HUES48 (cell line): Measurements from ENCODE around the gene HOXC6.

ENCODE experiments used
- H3K27ac ChIP-seq: one replicate; pipeline ENCODE4 v1.7.0; 2013; ENCODE audit warnings: low read depth, low read length, inconsistent platforms
- H3K27me3 ChIP-seq: 2 replicates; pipeline ENCODE4 v1.6.1; 2013; ENCODE audit warnings: mild to moderate bottlenecking, low read length; ENCODE audit not compliant: control insufficient read depth, insufficient read depth
- H3K36me3 ChIP-seq: 2 replicates; pipeline ENCODE4 v1.6.1; 2013; ENCODE audit warnings: low read length; ENCODE audit not compliant: control insufficient read depth, insufficient read depth
- H3K4me1 ChIP-seq: 2 replicates; pipeline ENCODE4 v1.6.1; 2013; ENCODE audit warnings: mild to moderate bottlenecking, low read length; ENCODE audit not compliant: control insufficient read depth, insufficient read depth
- H3K4me3 ChIP-seq: 2 replicates; pipeline ENCODE4 v1.5.1; 2013; ENCODE audit warnings: mild to moderate bottlenecking, low read depth, low read length
- H3K9ac ChIP-seq: 2 replicates; pipeline ENCODE4 v1.6.1; 2013; ENCODE audit warnings: mild to moderate bottlenecking, low read depth, low read length, moderate library complexity
- H3K9me3 ChIP-seq: 2 replicates; pipeline ENCODE4 v1.6.1; 2013; ENCODE audit warnings: low read length; ENCODE audit not compliant: control insufficient read depth, insufficient read depth

Gene HOXC6

DNA sequence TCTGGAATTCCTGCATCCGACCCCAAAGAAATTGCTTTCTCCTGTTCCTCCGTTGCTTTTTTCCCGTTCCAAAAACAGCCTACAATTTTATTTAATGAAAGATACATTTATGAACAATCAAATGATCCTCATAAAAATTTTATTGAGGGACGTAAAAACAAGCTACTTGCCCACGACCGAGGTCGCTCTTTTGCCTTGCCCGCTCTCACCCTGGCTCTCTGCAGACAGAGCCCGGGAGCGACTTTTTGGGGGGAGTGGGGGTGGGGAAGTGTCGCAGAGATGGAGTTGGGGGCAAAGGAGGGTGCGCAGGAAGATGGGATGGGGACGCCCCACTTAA is 29.4 kb upstream of the HOXC6 start:
- Histone ChIP-seq H3K4me1 (peaks cover 10% of the 10 kb centered on the region; the same call in 1 of the 2 replicates), H3K27me3 (peaks cover 100% of the 10 kb centered on the region), H3K9me3 (no peaks in the 10 kb centered on the region), H3K36me3 (no peaks in the 10 kb centered on the region), H3K4me3 (no peak overlapping the region), H3K9ac (no peak overlapping the region), H3K27ac (no peak overlapping the region)

DNA sequence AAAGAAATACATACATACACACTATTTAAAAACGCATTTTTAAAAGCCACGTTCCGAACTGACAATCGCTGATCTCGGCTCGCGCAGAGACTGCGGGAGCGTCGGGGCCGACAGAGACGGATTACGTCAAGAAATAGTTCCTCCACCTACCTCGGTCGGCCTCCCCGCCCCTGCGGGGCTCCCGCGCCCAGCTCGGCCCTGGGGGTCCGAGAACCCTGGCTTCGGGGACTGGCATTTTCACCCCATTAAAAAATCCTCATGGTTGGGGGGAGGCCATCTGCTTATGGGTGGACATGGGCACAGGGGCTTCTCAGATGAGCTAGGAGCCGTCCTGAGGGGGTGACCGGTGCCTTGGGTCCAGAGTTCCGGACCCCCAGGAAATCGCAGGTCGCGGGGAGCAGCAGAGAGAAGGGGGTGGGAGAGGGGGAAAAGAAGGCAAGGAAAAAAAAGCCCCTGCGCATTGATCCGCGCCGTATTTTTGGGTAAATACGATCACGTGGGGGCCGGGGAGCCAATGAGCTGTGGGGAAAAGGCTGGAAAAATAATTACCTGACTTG is 28.6 kb upstream of the HOXC6 start:
- no peak overlapping the region for H3K9ac ChIP-seq

DNA sequence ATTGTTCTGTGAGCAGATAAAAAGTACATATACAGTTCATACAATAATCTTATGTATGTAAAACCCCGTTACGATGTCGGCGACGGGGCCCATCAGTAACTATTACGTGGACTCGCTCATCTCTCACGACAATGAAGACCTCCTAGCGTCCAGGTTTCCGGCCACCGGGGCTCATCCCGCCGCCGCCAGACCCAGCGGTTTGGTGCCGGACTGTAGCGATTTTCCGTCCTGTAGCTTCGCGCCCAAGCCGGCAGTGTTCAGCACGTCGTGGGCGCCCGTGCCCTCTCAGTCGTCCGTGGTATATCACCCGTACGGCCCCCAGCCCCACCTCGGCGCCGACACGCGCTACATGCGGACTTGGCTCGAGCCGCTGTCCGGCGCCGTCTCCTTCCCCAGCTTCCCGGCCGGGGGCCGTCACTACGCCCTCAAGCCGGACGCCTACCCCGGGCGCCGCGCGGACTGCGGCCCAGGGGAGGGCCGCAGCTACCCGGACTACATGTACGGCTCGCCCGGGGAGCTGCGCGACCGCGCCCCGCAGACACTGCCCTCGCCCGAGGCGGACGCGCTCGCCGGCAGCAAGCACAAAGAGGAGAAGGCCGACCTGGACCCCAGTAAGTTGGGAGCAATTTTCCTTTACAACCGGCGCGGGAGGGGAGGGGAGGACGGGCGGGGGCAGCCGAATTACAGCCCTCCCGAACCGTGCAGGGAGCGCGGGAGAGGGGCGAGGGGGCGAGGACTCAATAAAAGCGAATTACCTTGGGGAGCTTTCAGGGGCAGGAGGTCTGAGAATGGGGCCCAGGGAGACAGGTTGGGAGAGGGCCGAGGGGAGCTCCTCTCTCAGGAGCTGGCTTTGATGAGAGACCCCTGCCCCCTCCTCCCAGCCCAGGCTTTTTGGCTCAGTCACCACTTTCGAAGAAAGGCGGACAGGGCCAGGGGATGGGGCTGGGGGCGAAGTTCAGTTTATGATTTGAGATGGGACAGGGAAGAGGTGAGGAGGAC is 27.8 kb upstream of the HOXC6 start, which contains the start of gene HOXC9:
HOXC9 (plus strand) TSS at position 46 of the 999 bp plus-strand sequence; CDS start at position 74, 28 bp downstream.
- Histone ChIP-seq H3K9ac (no peak within 1 kb of the TSS), H3K9me3 (no peaks in the 10 kb centered on the region), H3K4me3 (peak within 1 kb of the TSS; percentile 46), H3K4me1 (peaks cover 7% of the 10 kb centered on the region; the same call in 1 of the 2 replicates), H3K27ac (no peak within 1 kb of the TSS), H3K36me3 (no peaks in the 10 kb centered on the region), H3K27me3 (peaks cover 100% of the 10 kb centered on the region)

More for the DNA sequence above, 28.6 kb upstream of the HOXC6 start:
- Histone ChIP-seq H3K36me3 (no peaks in the 10 kb centered on the region), H3K9me3 (no peaks in the 10 kb centered on the region), H3K27ac (no peak overlapping the region), H3K27me3 (peaks cover 100% of the 10 kb centered on the region), H3K4me1 (peaks cover 10% of the 10 kb centered on the region; the same call in 1 of the 2 replicates), H3K4me3 (peak overlapping the region; percentile 46)

DNA sequence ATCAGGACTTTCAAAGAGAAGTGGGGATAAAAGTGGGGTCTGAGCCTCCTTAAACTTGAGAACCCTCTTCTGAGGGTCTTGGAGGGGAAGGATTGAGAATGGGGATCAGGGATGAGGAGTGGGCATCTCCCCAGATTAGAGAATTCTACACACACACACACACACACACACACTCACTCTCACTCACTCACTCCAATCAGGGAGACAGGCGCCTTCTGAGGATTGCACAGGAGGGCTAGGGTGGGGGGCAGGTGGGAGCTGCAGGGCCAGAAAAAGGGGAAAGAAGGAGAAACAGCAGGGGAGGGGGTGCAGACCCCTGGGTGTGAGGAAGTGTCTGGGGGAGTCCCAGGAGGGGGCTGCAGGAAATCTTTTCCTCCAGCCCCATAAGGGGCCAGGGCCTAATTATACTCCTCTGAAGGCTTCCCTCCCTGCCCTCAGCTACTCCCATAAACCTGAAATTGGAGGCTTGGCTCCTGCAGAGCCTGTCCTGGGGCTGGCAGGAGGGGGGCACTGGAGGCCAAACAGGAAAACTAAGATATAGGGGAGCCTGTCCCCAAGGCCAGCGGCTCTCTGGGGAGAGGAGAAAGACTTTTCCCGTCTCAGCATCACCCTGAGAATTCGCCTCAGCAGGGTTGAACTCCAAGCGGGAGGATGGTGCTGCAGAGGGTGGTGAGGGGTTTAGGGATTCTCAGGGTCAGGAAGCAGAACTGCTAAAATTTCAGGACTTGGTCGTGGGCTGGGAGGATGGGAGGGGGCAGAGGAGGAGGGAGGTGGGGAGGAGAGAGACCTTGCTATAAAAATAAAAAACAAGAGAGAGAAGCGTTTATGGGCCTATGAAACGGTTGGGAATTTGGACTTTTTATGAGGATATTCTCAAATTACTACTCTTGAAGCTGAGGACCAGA is 26.7 kb upstream of the HOXC6 start:
- peaks cover 100% of the 10 kb centered on the region for H3K27me3 ChIP-seq
- H3K4me3 ChIP-seq: no peak overlapping the region
- no peaks in the 10 kb centered on the region for H3K9me3 ChIP-seq
- H3K27ac ChIP-seq: no peak overlapping the region
- H3K4me1 ChIP-seq: peaks cover 7% of the 10 kb centered on the region; the same call in 1 of the 2 replicates
- H3K36me3 ChIP-seq: no peaks in the 10 kb centered on the region
- H3K9ac ChIP-seq: no peak overlapping the region

DNA sequence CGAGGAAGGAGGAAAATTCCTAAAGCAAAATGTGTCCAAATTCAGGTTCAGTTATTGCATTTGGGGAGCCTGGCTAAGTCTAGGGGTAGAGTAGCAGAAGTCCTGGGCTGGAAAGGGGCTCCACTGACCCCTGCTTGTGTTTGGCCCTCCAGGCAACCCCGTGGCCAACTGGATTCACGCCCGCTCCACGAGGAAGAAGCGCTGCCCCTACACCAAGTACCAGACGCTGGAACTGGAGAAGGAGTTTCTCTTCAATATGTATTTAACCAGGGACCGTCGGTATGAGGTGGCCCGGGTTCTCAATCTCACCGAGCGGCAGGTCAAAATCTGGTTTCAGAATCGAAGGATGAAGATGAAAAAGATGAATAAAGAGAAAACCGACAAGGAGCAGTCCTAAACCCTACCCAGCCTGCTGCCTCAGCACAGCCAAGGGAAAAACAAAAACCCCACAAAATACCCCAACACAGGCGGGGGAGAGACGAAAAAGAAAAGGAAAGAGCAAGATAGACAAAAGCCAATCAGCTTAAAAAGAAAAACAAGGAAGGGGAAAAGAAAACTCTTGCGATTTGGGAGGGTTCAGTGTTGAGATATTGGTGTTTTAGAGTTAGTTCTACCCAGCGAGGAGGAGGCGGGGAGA is 25.8 kb upstream of the HOXC6 start:
- H3K9ac ChIP-seq: no peak overlapping the region
- peaks cover 100% of the 10 kb centered on the region for H3K27me3 ChIP-seq
- no peak overlapping the region for H3K4me3 ChIP-seq

DNA sequence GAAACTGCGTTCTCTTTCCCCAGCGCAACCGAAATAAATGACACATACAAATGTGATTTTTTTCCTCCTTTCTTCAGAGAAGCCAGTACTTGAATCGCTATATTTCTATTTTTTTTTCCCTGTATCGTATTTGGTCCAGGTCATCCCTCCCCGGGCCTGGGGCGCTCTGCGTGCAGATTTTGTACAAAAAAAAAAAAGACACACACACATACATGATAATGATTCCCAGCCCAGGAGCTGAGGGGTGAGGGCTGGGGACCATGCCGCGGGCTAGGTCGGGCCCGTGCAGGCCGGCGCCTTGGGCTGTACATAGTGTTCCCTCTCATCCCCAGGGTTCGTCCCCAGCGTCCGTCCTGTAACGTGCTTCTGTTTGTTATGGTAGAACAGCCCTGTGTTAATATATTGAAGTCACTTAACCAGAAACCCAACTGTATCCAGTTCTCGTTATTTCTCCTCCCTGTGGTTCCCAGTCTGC is 25.3 kb upstream of the HOXC6 start:
- H3K9ac ChIP-seq: no peak overlapping the region
- H3K4me1 ChIP-seq: peaks cover 7% of the 10 kb centered on the region; the same call in 1 of the 2 replicates
- H3K27me3 ChIP-seq: peaks cover 100% of the 10 kb centered on the region
- no peak overlapping the region for H3K4me3 ChIP-seq
- H3K9me3 ChIP-seq: no peaks in the 10 kb centered on the region
- H3K36me3 ChIP-seq: no peaks in the 10 kb centered on the region
- H3K27ac ChIP-seq: no peak overlapping the region

More for the DNA sequence above, 25.8 kb upstream of the HOXC6 start:
- Histone ChIP-seq H3K9me3 (no peaks in the 10 kb centered on the region), H3K27ac (no peak overlapping the region), H3K36me3 (no peaks in the 10 kb centered on the region), H3K4me1 (peaks cover 7% of the 10 kb centered on the region; the same call in 1 of the 2 replicates)

DNA sequence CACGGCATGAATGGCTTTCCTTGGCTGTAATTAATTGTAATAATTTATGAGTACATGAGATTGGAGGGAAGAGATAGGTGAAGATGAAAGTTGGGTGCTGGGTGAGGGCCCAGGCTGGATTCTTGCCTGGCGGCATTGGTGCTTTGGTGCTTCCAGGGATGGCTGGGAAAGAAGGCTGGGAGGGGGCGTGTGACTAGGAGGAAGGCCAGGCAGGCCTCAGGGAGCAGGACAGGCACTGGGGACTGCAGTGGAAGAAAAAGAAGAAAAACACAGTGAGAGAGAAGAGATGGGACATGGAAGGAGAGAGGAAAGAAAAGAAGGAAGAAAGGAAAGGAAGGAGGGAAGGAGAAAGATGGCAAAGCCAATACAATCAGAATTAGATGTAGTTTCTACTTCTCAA is 24.6 kb upstream of the HOXC6 start:
- H3K36me3 ChIP-seq: no peaks in the 10 kb centered on the region
- no peak overlapping the region for H3K9ac ChIP-seq
- no peaks in the 10 kb centered on the region for H3K9me3 ChIP-seq
- peaks cover 7% of the 10 kb centered on the region; the same call in 1 of the 2 replicates for H3K4me1 ChIP-seq
- peaks cover 100% of the 10 kb centered on the region for H3K27me3 ChIP-seq
- no peak overlapping the region for H3K27ac ChIP-seq
- H3K4me3 ChIP-seq: no peak overlapping the region

DNA sequence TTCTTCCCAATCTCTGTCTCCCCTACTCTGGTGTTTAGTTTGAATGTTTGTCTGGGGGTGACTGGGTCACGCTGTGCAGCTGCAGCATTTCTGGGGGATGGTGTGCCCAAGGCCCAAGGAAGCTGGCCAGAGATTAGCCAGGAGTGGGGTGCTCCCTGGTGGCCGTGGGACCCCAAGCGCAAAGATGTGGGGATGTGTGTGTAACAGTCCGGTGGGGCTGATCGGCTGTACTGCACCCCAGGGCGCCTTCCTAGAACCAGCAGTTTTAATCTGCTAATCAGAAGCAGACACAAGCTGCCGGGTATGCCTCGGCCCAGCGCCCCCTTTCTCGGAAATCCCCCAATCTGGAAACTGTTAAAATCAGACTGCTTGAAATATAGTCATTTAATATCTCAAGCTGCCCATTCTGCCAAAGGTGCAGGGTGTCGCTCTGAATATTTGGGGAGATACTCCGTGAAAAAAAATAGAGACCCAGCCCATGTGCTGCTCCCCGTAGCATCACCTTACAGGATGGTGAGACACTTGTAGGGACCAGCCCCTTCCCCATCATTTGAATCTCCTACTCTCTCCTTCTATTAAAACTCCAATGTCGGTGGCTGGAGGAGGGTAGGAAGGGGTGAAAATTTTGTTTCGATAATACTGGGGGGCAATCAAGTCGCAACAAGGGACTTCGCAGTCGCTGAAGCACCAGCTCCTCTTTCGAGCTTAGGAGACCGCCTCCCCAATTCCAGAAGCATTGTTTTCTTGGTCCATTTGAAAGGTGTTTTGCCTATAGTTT is 24.0 kb upstream of the HOXC6 start:
- Histone ChIP-seq H3K4me1 (peaks cover 7% of the 10 kb centered on the region; the same call in 1 of the 2 replicates), H3K27ac (no peak overlapping the region), H3K27me3 (peaks cover 100% of the 10 kb centered on the region), H3K9ac (no peak overlapping the region), H3K36me3 (no peaks in the 10 kb centered on the region), H3K9me3 (no peaks in the 10 kb centered on the region), H3K4me3 (no peak overlapping the region)

DNA sequence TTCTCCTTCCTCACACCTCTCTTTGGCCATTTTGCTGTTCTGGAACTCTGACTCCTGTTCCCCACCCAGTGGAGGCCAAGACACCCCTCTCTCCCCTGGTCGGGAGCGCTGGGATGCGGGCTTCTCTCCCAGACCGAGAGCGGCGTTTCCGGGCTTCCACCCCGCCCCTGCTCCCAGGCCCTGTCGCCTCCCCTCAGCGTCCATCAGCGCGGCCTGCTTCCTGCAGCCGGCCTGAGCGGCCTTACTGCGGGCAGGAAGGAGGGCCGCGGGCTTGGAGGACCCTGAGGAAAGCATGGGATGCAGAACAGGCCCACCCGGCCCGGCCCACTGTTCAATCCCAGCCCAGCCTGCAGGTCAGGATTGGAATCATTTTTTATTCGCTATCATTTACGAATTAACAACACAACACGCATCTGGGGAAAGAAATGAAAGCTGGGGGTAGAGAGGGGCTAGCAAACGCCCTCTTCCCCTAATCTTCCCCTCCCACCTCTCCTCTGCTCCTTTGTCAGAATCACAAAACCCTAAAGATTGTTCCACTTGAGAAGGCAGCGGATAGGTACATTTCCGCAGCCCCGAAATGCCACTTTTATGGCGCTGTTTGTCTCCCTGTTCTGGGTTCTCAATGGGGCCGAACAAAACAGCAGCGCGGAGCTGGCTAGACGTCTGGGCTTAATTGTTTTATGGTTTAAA is 23.3 kb upstream of the HOXC6 start:
- H3K9me3 ChIP-seq: no peaks in the 10 kb centered on the region
- no peaks in the 10 kb centered on the region for H3K36me3 ChIP-seq
- 0 out of 2 replicates have a peak, but pooled peaks cover 3% of the 10 kb centered on the region for H3K4me1 ChIP-seq
- peaks cover 100% of the 10 kb centered on the region for H3K27me3 ChIP-seq
- no peak overlapping the region for H3K27ac ChIP-seq
- H3K4me3 ChIP-seq: no peak overlapping the region
- no peak overlapping the region for H3K9ac ChIP-seq
